Thyroid gland (tissue), 4 donors: ENCODE measurements around the gene SPAG6.

Experiments used
- POLR2A ChIP-seq, 2 donors: fragments of 450-650 bp; IDR thresholded peaks; one replicate each; pipeline ENCODE4 v1.6.1; 2017; ENCODE audit warnings: antibody characterized with exemption in 2 of 2, mild to moderate bottlenecking in 2 of 2, moderate library complexity in 1 of 2
- TF ChIP-seq, protein P1 (sequence below), 6 experiments: fragments of 200-600 bp in 3 of 6; fragments of 450-650 bp in 3 of 6; sonication (generic) in 3 of 6; IDR thresholded peaks; one replicate each; pipeline ENCODE4 v1.5.1; 2016 to 2019; ENCODE audit warnings: antibody characterized with exemption in 6 of 6, mild to moderate bottlenecking in 2 of 6, inconsistent platforms in 1 of 6, moderate library complexity in 1 of 6

DNA sequence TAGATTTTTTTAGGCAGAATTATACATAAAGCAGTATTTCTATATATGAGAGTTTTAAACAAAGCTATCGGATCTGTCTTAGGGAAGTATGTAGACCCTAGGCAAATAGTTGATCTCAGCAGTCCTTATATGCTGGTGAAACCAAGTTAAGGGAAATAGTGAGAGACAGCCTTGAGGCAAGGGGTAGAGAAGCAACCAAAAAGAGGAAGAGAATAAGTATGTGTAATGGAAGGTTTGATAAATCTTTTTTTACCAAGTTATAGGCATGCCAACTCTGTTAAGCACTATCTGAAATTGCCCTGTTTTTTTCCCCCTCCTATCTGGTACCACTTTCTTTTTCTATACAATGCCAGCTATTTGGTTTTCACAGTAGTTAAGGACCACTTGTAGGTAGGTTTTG is 19.9 kb downstream of the SPAG6 start:
- TF ChIP-seq POLR2A (IDR thresholded peaks at IDR 0.05): no peak
- TF ChIP-seq, protein P1, sequence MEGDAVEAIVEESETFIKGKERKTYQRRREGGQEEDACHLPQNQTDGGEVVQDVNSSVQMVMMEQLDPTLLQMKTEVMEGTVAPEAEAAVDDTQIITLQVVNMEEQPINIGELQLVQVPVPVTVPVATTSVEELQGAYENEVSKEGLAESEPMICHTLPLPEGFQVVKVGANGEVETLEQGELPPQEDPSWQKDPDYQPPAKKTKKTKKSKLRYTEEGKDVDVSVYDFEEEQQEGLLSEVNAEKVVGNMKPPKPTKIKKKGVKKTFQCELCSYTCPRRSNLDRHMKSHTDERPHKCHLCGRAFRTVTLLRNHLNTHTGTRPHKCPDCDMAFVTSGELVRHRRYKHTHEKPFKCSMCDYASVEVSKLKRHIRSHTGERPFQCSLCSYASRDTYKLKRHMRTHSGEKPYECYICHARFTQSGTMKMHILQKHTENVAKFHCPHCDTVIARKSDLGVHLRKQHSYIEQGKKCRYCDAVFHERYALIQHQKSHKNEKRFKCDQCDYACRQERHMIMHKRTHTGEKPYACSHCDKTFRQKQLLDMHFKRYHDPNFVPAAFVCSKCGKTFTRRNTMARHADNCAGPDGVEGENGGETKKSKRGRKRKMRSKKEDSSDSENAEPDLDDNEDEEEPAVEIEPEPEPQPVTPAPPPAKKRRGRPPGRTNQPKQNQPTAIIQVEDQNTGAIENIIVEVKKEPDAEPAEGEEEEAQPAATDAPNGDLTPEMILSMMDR (IDR thresholded peaks at IDR 0.05): no peak
